Skin of body (tissue), 2 donors: ENCODE measurements around the gene IRF3. TPM values are rescaled to one million over a fixed set of nuclear protein-coding genes. Genes with fewer than 3 reads are reported as not detected.

ENCODE experiments used
- DNase-seq: peaks from one replicate; lab custom pipeline; 2025; lab: John Stamatoyannopoulos, UW
- total RNA-seq: library from RNA; depleted of rRNA; stranded (reverse); fragments of >200 nt; gene quantifications from one replicate; pipeline ENCODE4 v1.2.3, GENCODE V29; 2014

The IRF3 gene
- total RNA-seq, 1 donor from 2014 or later: 42.6 TPM

- DNase-seq: no peak
These were observed 3.9 kb upstream of the IRF3 start for GRCh38 chr19:49669516-49669915.

GRCh38 chr19:49667473-49667872 is 1.8 kb upstream of the IRF3 start:
- no peak for DNase-seq

DNA sequence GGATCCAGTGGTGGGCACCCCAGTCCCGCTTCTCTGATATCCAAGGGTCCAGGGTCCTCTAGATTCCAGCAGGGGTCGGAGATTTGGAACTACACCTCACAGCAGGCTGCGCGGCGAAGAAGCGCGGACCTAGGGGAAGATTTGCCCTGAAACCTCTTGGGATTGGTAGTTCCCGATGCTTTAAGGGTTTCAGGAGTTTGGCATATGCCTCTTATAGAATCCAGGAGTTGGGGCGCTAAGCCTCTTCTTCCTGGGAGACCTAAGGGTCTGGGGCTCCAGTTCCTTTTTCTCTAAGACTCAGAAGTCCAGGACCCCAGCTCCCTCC is 425 bp upstream of the IRF3 start:
- peak; percentile 63 for DNase-seq

GRCh38 chr19:49665036-49665350 is 664 bp downstream of the IRF3 start:
- no peak for DNase-seq

DNA sequence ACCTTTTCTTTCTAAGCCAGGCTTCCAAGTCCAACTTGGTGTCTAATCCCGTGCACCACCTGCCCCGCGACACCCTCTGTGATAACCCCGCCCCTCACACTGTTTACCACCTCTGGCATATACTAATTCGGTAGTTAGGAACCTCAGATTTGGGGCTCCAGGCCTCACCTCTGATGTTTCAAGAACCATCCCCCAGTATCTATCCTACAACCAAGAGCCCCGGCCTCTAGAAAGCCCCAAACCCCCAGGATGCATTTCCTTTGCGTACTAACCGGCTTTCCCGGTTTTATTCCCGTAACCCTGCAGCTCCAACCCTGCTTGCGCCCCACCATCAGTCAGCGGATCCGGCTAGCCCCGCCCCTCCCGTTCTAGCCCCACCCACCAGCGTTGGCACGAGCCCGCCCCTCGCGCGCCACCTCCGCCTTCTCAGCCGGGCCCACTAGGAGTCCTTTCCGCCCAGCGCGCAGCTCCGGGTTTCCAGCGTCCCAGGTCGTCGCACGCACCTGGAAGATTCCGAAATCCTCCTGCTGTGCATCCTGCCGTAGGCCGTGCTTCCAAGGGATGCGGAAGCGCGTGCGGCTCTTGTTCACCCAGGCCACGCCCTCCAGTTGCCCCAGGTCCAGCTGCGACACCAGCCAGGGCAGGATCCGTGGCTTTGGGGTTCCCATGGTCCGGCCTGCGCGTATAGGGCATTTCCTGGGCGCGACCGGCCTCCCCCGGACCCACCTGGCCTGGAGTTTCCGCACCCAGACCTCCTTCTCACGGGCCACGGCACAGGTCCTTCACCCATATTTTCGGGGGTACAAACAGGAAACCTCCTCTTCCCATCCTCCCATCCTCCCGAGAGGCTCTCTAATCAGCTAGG is 1.3 kb downstream of the IRF3 start:
- peak; percentile 69 for DNase-seq

- no peak for DNase-seq
These were observed 2.4 kb downstream of the IRF3 start for GRCh38 chr19:49663224-49663623.

GRCh38 chr19:49662011-49662410 is 3.6 kb downstream of the IRF3 start:
- no peak for DNase-seq

GRCh38 chr19:49660338-49660961 is 5.2 kb downstream of the IRF3 start:
- DNase-seq: no peak

DNA sequence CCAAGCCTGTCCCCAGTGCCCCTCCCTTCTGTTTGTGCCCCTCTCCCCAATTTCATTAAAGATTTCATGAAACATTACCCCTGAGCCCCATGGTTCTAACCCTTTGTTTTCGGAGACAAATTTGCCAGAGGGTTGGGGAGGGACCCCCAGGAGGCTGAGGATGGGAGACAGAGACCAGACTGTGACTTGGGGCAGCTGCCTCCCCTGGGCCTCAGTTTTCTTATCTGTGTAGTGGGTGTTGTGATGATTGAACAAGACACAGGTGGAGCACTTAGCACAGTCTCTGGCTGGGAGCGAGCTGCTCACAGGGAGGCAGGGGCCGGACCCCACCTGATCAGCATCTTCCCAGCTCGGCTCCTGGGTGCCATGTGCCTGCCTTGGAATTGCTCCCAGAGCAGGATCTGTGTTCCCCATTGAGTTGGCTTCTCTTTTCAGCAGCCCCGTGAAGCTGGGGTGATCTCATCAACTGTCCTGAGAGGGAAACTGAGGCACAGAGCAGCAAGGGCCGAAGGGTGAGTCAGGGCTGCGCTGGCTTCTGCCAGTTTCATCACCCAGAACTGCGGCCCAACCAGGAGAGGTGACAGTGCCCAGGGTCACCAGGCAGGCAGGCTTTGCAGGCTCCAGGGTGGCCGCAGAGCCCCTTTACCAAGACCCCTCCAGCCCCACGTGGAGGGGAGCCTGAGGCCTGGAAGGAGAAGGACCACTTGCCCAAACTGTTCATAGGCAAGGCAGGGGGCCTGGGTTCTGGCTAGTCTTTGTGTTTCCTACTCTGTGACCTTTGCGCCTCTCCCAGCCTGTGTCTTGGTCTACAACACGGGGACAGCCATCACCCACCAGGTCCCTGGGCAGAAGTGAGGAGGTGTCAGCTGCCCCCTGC is 6.9 kb downstream of the IRF3 start:
- DNase-seq: no peak

DNA sequence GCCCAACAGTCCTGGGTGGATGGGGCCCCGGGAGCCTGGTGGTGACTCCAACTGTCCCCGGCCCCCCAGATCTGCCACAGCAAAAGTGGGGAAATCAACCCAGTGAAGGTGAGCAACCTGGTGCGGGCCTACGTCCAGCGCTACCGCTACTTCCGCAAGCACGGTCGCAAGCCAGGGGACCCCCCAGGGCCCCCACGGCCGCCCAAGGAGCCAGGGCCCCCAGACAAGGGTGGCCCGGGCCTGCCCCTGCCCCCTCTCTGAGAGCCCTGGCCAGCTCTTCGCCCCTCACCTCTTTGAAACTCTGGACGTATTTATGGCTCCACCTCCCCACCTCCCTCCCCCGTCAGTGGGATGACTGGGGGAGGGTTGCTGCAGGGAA is 7.5 kb downstream of the IRF3 start:
- DNase-seq: no peak

GRCh38 chr19:49657493-49658138 is 8.0 kb downstream of the IRF3 start:
- DNase-seq: no peak

DNA sequence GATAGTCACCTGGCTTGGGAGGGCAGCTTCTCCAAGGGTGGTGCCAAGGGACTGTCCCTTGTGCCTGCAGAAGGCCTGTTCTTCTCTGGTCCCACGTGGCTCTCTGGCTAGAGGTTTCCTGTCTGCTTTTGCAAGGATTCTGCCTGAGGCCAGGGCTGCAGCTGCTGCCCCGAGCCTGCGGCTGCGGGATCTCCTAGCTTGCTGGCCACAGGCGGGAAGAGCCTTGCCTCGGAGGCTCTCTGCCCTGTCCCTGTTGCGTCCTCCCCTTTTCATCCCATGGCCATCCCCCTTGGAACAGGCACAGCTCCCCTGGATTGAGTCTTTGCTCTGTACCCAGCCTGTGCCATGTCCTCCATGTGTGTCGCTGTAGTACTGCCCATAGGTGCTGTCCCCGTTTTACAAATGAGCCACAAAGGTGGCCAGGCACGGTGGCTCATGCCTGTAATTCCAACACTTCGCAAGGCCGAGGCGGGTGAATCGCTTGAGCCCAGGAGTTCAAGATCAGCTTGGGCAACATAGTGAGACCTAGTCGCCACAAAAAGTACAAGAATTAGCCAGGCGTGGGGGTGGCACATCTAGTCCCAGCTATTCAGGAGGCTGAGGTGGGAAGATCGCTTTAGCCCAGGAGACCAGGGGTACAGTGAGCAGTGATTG is 9.1 kb downstream of the IRF3 start:
- no peak for DNase-seq

DNA sequence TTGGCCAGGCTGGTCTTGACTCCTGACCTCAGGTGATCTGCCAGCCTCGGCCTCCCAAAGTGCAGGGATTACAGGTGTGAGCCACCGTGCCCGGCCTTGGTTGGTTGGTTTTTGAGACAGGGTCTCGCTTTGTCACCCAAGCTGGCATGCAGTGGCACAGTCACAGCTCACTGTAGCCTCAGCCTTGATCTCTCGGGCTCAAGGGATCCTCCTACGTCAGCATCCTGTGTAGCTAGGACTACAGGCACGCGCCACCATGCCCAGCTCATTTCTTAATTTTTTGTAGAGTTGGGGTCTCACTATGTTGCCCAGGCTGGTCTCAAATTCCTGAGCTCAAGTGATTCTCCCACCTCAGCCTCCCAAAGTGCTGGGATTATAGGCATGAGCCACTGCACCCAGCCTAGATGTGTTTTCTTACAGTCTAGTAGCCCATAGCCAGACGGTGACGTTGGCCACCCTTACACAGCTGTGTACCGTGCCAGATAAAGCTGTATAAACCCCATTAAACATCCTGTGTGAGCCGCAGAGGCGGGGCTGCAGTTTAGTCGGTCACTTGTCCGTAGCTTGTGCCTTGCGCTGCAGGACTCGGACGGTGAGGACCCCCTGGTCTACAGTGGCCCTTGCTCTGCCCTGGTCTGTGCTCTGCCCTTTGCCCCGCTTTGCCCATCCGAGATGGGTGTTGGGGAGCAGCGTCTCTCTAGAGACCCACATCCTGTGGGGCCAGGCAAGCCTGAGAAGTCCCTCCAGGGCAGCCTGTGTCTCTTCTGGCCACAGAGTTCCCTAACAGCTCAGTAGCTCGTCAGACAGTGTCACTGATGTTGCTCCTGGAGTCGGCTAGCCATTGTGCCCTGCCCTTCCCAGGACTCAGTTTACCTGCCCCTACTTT is 9.8 kb downstream of the IRF3 start:
- no peak for DNase-seq

DNA sequence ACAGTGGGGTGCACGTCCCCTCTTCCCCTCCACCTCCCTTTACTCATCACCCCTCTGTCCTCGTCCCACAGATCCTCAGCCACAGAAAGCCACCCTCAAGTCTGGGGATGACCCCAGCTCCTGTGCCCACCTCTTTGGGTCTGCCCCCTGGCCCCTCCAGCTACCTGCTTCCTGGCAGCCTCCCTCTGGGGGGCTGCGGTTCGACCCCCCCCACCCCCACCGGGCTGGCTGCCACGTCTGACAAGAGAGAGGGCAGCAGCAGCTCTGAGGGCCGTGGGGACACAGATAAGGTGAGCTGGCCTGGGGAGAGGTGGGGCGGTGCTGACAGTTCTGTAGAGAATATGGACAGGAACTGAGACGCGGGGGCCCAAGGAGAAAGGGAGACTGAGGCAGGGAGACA is 11.1 kb downstream of the IRF3 start:
- DNase-seq: no peak

DNA sequence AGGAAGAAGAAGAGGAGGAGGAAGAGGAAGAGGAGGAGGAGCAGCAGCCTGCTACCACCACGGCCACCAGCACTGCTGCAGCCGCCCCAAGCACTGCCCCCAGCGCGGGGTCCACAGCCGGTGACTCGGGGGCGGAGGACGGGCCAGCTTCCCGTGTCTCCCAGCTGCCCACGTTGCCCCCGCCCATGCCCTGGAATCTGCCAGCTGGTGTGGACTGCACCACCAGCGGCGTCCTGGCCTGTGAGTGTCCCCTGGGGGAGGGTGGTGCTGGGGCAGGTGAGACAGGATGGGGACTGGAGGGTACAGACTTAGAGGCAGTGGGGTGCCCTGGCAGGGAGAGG is 12.2 kb downstream of the IRF3 start:
- no peak for DNase-seq

- no peak for DNase-seq
These were observed 12.8 kb downstream of the IRF3 start for GRCh38 chr19:49652551-49653465.

DNA sequence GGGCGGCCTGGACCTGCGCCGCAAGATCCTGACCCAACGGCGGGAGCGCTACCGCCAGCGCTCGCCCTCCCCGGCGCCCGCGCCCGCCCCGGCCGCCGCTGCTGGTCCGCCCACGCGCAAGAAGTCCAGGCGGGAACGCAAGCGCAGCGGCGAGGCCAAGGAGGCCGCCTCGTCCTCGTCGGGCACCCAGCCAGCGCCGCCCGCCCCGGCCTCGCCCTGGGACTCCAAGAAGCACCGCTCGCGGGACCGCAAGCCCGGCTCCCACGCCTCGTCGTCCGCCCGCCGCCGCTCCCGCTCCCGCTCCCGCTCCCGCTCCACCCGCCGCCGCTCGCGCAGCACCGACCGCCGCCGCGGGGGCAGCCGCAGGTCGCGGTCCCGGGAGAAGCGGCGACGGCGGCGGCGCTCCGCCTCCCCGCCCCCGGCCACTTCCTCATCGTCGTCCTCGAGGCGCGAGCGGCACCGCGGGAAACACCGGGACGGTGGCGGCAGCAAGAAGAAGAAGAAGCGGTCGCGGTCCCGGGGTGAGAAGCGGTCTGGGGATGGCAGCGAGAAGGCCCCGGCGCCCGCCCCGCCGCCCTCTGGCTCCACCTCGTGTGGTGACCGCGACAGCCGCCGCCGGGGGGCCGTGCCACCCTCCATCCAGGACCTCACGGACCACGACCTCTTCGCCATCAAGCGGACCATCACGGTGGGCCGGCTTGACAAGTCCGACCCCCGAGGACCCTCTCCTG is 13.7 kb downstream of the IRF3 start:
- DNase-seq: no peak

DNA sequence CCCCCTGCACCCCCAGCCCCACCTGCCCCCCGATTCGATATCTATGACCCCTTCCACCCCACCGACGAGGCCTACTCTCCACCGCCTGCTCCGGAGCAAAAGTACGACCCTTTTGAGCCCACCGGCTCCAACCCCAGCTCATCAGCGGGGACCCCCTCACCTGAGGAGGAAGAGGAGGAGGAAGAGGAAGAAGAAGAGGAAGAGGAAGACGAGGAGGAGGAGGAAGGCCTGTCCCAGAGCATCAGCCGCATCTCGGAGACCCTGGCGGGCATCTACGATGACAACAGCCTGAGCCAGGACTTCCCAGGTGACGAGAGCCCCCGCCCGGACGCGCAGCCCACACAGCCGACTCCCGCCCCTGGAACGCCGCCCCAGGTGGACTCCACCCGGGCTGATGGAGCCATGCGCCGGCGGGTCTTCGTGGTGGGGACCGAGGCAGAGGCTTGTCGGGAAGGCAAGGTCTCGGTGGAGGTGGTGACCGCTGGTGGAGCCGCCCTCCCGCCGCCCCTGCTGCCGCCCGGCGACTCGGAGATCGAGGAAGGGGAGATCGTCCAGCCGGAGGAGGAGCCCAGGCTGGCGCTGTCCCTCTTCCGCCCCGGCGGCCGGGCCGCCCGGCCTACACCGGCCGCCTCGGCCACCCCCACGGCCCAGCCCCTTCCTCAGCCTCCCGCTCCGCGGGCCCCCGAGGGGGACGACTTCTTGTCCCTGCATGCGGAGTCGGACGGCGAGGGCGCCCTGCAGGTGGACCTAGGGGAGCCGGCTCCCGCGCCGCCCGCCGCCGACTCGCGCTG is 14.4 kb downstream of the IRF3 start:
- DNase-seq: no peak
